Parathyroid adenoma (tissue), 2 donors: ENCODE data around the gene UBE4A.

ENCODE experiments used
- H2AFZ ChIP-seq: fragments of 300-600 bp; sonication (generic); one replicate; pipeline ENCODE4 v1.7.0; 2017; ENCODE audit warnings: antibody characterized with exemption, mild to moderate bottlenecking
- H3K27ac ChIP-seq: fragments of 300-600 bp; sonication (generic); one replicate; pipeline ENCODE4 v1.7.0; 2017
- H3K27me3 ChIP-seq: fragments of 300-600 bp; sonication (generic); one replicate; pipeline ENCODE4 v1.7.0; 2017; ENCODE audit warnings: low read length; ENCODE audit not compliant: control insufficient read depth, insufficient read depth
- H3K36me3 ChIP-seq: fragments of 300-600 bp; sonication (generic); one replicate; pipeline ENCODE4 v1.7.0; 2017; ENCODE audit warnings: low read length; ENCODE audit not compliant: control insufficient read depth, insufficient read depth
- H3K4me1 ChIP-seq: fragments of 300-600 bp; sonication (generic); one replicate; pipeline ENCODE4 v1.7.0; 2017; ENCODE audit warnings: control low read depth
- H3K4me2 ChIP-seq: fragments of 300-600 bp; sonication (generic); one replicate; pipeline ENCODE4 v1.7.0; 2017; ENCODE audit warnings: low read length
- H3K4me3 ChIP-seq: fragments of 300-600 bp; sonication (generic); one replicate; pipeline ENCODE4 v1.7.0; 2017; ENCODE audit warnings: low read depth, low read length
- H3K79me2 ChIP-seq: fragments of 300-600 bp; sonication (generic); one replicate; pipeline ENCODE4 v1.7.0; 2017; ENCODE audit warnings: control low read depth
- H3K9ac ChIP-seq: fragments of 300-600 bp; sonication (generic); one replicate; pipeline ENCODE4 v1.7.0; 2017; ENCODE audit warnings: mild to moderate bottlenecking
- H3K9me3 ChIP-seq: fragments of 300-600 bp; sonication (generic); one replicate; pipeline ENCODE4 v1.7.0; 2017; ENCODE audit warnings: low read length; ENCODE audit not compliant: control insufficient read depth
- CTCF ChIP-seq: fragments of 300-600 bp; sonication (generic); IDR thresholded peaks from one replicate; pipeline ENCODE4 v1.7.0; 2017; ENCODE audit warnings: antibody characterized with exemption, mild to moderate bottlenecking
- donor health status: primary hyperparathyroidism.

Gene UBE4A

GRCh38 chr11:118364956-118365615 lies 5.7 kb downstream of the UBE4A start:
- Histone ChIP-seq H3K9me3 (no peaks in the 10 kb centered on the region), H3K79me2 (peaks cover 8% of the 10 kb centered on the region), H3K27ac (no peak overlapping the region), H3K27me3 (no peaks in the 10 kb centered on the region), H3K4me2 (no peak overlapping the region), H3K4me3 (no peak overlapping the region), H3K36me3 (no peaks in the 10 kb centered on the region), H3K4me1 (no peaks in the 10 kb centered on the region), H3K9ac (no peak overlapping the region), H2AFZ (no peak overlapping the region)
- no peak for TF ChIP-seq CTCF

- Histone ChIP-seq H3K36me3 (no peaks in the 10 kb centered on the region), H3K27ac (no peak overlapping the region)
- TF ChIP-seq CTCF: no peak
Measured at GRCh38 chr11:118366287-118366686, 6.9 kb downstream of the UBE4A start.

GRCh38 chr11:118370774-118371173 lies 11.4 kb downstream of the UBE4A start:
- Histone ChIP-seq H3K27me3 (no peaks in the 10 kb centered on the region), H3K4me3 (no peak overlapping the region), H3K27ac (no peak overlapping the region), H3K9ac (no peak overlapping the region), H3K36me3 (no peaks in the 10 kb centered on the region), H3K79me2 (no peaks in the 10 kb centered on the region), H3K9me3 (no peaks in the 10 kb centered on the region), H3K4me2 (no peak overlapping the region), H3K4me1 (no peaks in the 10 kb centered on the region), H2AFZ (no peak overlapping the region)
- no peak for TF ChIP-seq CTCF

More at GRCh38 chr11:118366287-118366686, 6.9 kb downstream of the UBE4A start:
- H3K4me1 ChIP-seq: no peaks in the 10 kb centered on the region
- no peak overlapping the region for H3K4me3 ChIP-seq
- no peaks in the 10 kb centered on the region for H3K9me3 ChIP-seq
- no peak overlapping the region for H3K4me2 ChIP-seq
- no peak overlapping the region for H2AFZ ChIP-seq
- no peak overlapping the region for H3K9ac ChIP-seq
- H3K27me3 ChIP-seq: no peaks in the 10 kb centered on the region
- peaks cover 4% of the 10 kb centered on the region for H3K79me2 ChIP-seq

- H2AFZ ChIP-seq: no peak overlapping the region
- no peaks in the 10 kb centered on the region for H3K27me3 ChIP-seq
- no peak overlapping the region for H3K4me3 ChIP-seq
- H3K9ac ChIP-seq: no peak overlapping the region
- no peak overlapping the region for H3K4me2 ChIP-seq
- H3K79me2 ChIP-seq: no peaks in the 10 kb centered on the region
- H3K9me3 ChIP-seq: no peaks in the 10 kb centered on the region
- TF ChIP-seq CTCF: no peak
- H3K36me3 ChIP-seq: no peaks in the 10 kb centered on the region
- no peaks in the 10 kb centered on the region for H3K4me1 ChIP-seq
- H3K27ac ChIP-seq: no peak overlapping the region
Measured at GRCh38 chr11:118373263-118373662, 13.9 kb downstream of the UBE4A start.

- no peaks in the 10 kb centered on the region for H3K27me3 ChIP-seq
- no peak for TF ChIP-seq CTCF
- no peak overlapping the region for H3K27ac ChIP-seq
- no peaks in the 10 kb centered on the region for H3K79me2 ChIP-seq
- no peaks in the 10 kb centered on the region for H3K36me3 ChIP-seq
- no peak overlapping the region for H2AFZ ChIP-seq
- no peak overlapping the region for H3K4me2 ChIP-seq
- no peak overlapping the region for H3K9ac ChIP-seq
- H3K4me1 ChIP-seq: no peaks in the 10 kb centered on the region
- no peaks in the 10 kb centered on the region for H3K9me3 ChIP-seq
- no peak overlapping the region for H3K4me3 ChIP-seq
Measured at GRCh38 chr11:118373871-118374270, 14.5 kb downstream of the UBE4A start.
